H1 (cell line): Measurements from ENCODE around the gene ITPRIPL2. TPM values are rescaled to one million over a fixed set of nuclear protein-coding genes. Genes with fewer than 3 reads are reported as not detected.

Source experiments
- CTCF ChIA-PET: fragments of 300-600 bp; sonication (Branson Sonifier 250); formaldehyde crosslinking; loops from one replicate; lab custom pipeline; 2021; ENCODE audit not compliant: partially characterized antibody; lab: Charles Lee
- POLR2A ChIA-PET: fragments of 300-600 bp; sonication (Branson Sonifier 250); formaldehyde crosslinking; loops from one replicate; lab custom pipeline; 2021; ENCODE audit warnings: inconsistent platforms; ENCODE audit not compliant: partially characterized antibody; lab: Charles Lee
- DNase-seq, 2 experiments: peaks; one replicate each; pipeline versions ENCODE4 v3.0.0 to v3.0.0-alpha.2; 2010 to 2022; ENCODE audit warnings: low spot score in 2 of 2, low read depth in 1 of 2, mixed read lengths in 1 of 2
- FAIRE-seq: peaks from 2 replicates; lab custom pipeline; 2011; peaks lifted over from hg19 to GRCh38; lab: Jason Lieb, UNC
- H2AFZ ChIP-seq: 2 replicates; pipeline ENCODE4 v1.8.1; 2012; ENCODE audit warnings: low read length, inconsistent platforms
- H2AK5ac ChIP-seq: 2 replicates; pipeline ENCODE4 v1.6.1; 2013; ENCODE audit warnings: low read depth, low read length
- H2BK120ac ChIP-seq: replicated peaks from 2 replicates; pipeline ENCODE3; 2013; ENCODE audit warnings: low read depth, low read length, inconsistent platforms
- H2BK12ac ChIP-seq: 2 replicates; pipeline ENCODE4 v1.6.1; 2013; ENCODE audit warnings: low read depth, low read length
- H2BK15ac ChIP-seq: 2 replicates; pipeline ENCODE4 v1.6.1; 2013; ENCODE audit warnings: low read length
- H2BK20ac ChIP-seq: 2 replicates; pipeline ENCODE4 v1.6.1; 2013; ENCODE audit warnings: low read length
- H2BK5ac ChIP-seq: 2 replicates; pipeline ENCODE4 v1.6.1; 2013; ENCODE audit warnings: low read depth, low read length
- H3K14ac ChIP-seq: 2 replicates; pipeline ENCODE4 v1.6.1; 2013; ENCODE audit warnings: inconsistent platforms; ENCODE audit not compliant: insufficient read length
- H3K18ac ChIP-seq: 2 replicates; pipeline ENCODE4 v1.6.1; 2013; ENCODE audit warnings: low read length; ENCODE audit errors: extremely low read depth
- H3K23ac ChIP-seq: 2 replicates; pipeline ENCODE4 v1.6.1; 2013; ENCODE audit warnings: inconsistent platforms; ENCODE audit not compliant: insufficient read length
- H3K23me2 ChIP-seq: 2 replicates; pipeline ENCODE4 v1.6.1; 2013; ENCODE audit warnings: low read depth, low read length
- H3K27ac ChIP-seq: 2 replicates; pipeline ENCODE4 v1.6.1; 2011; ENCODE audit warnings: low read depth, low read length, inconsistent platforms
- H3K27me3 ChIP-seq, 4 experiments: replicated peaks in 1 of 4; 1 replicate in 1 of 4; 2 replicates in 3 of 4; pipeline versions ENCODE4 v1.6.1 to v1.8.1; 2011 to 2013; ENCODE audit warnings: low read length in 3 of 4, mild to moderate bottlenecking in 3 of 4, inconsistent platforms in 2 of 4, mixed read lengths in 2 of 4, moderate library complexity in 1 of 4; ENCODE audit not compliant: control insufficient read depth in 3 of 4, insufficient read depth in 3 of 4; ENCODE audit errors: extremely low read depth in 1 of 4
- H3K36me3 ChIP-seq, 4 experiments: 2 replicates each; pipeline versions ENCODE4 v1.6.1 to v1.8.1; 2011 to 2013; ENCODE audit warnings: mild to moderate bottlenecking in 4 of 4, low read length in 3 of 4, moderate library complexity in 2 of 4, control low read depth in 1 of 4, inconsistent platforms in 1 of 4; ENCODE audit not compliant: insufficient read depth in 4 of 4, control insufficient read depth in 2 of 4
- H3K4ac ChIP-seq: replicated peaks from 2 replicates; pipeline ENCODE3; 2013; ENCODE audit warnings: low read length, low read depth, mixed read lengths, inconsistent platforms; ENCODE audit not compliant: insufficient read length
- H3K4me1 ChIP-seq, 4 experiments: replicated peaks in 1 of 4; 1 replicate in 1 of 4; 2 replicates in 3 of 4; pipeline versions ENCODE4 v1.6.1 to v1.8.1; 2011 to 2013; ENCODE audit warnings: low read length in 3 of 4, inconsistent platforms in 2 of 4, mixed read lengths in 1 of 4; ENCODE audit not compliant: insufficient read depth in 4 of 4, control insufficient read depth in 3 of 4
- H3K4me2 ChIP-seq, 2 experiments: 2 replicates each; pipeline versions ENCODE4 v1.6.1 to v1.8.1; 2011 to 2013; ENCODE audit warnings: low read depth in 2 of 2, low read length in 2 of 2, control low read depth in 1 of 2, inconsistent platforms in 1 of 2, mild to moderate bottlenecking in 1 of 2; ENCODE audit not compliant: insufficient read depth in 1 of 2
- H3K4me3 ChIP-seq, 4 experiments: fragments of 200-600, 300-600 bp in 1 of 4; sonication (generic), shearing (Covaris generic), sonication (Bioruptor Twin) in 1 of 4; 2 replicates each; pipeline versions ENCODE4 v1.5.1 to v1.8.1; 2011 to 2016; ENCODE audit warnings: low read length in 4 of 4, low read depth in 3 of 4, control low read depth in 2 of 4, inconsistent platforms in 2 of 4, mild to moderate bottlenecking in 2 of 4, mixed read lengths in 1 of 4, moderate library complexity in 1 of 4; ENCODE audit not compliant: insufficient read depth in 2 of 4; ENCODE audit errors: extremely low read depth in 1 of 4
- H3K56ac ChIP-seq: replicated peaks from 2 replicates; pipeline ENCODE3; 2013; ENCODE audit warnings: low read depth, mild to moderate bottlenecking, mixed read lengths, low read length, inconsistent platforms; ENCODE audit not compliant: insufficient read length
- H3K79me1 ChIP-seq: 2 replicates; pipeline ENCODE4 v1.6.1; 2013; ENCODE audit warnings: low read depth, low read length, control low read depth
- H3K79me2 ChIP-seq, 2 experiments: 2 replicates each; pipeline versions ENCODE4 v1.6.1 to v1.8.1; 2012 to 2013; ENCODE audit warnings: low read length in 2 of 2, mild to moderate bottlenecking in 2 of 2, inconsistent platforms in 1 of 2; ENCODE audit not compliant: insufficient read depth in 2 of 2, control insufficient read depth in 1 of 2
- H3K9ac ChIP-seq, 4 experiments: replicated peaks in 1 of 4; 1 replicate in 1 of 4; 2 replicates in 3 of 4; pipeline versions ENCODE4 v1.6.1 to v1.8.1; 2011 to 2013; ENCODE audit warnings: low read depth in 3 of 4, low read length in 3 of 4, control low read depth in 2 of 4, mild to moderate bottlenecking in 2 of 4, moderate library complexity in 2 of 4, inconsistent platforms in 1 of 4; ENCODE audit errors: extremely low read depth in 1 of 4
- H3K9me3 ChIP-seq, 2 experiments: 2 replicates each; pipeline versions ENCODE4 v1.6.1 to v1.8.1; 2012 to 2013; ENCODE audit warnings: mild to moderate bottlenecking in 2 of 2, moderate library complexity in 2 of 2, control low read depth in 1 of 2, inconsistent platforms in 1 of 2, low read depth in 1 of 2, low read length in 1 of 2, mixed read lengths in 1 of 2; ENCODE audit not compliant: insufficient read depth in 2 of 2
- H4K20me1 ChIP-seq, 2 experiments: replicated peaks in 1 of 2; 2 replicates each; pipeline versions ENCODE3 to v1.8.1; 2011 to 2013; ENCODE audit warnings: inconsistent platforms in 2 of 2, low read length in 2 of 2, mild to moderate bottlenecking in 1 of 2; ENCODE audit not compliant: insufficient read depth in 2 of 2, control insufficient read depth in 1 of 2
- H4K5ac ChIP-seq: 2 replicates; pipeline ENCODE4 v1.6.1; 2013; ENCODE audit warnings: low read length, low read depth, mixed read lengths, inconsistent platforms; ENCODE audit not compliant: insufficient read length
- H4K8ac ChIP-seq: 2 replicates; pipeline ENCODE4 v1.8.0; 2013; ENCODE audit warnings: mild to moderate bottlenecking, moderate library complexity, low read length, inconsistent platforms; ENCODE audit not compliant: insufficient read depth; ENCODE audit errors: extremely low read depth
- H4K91ac ChIP-seq: replicated peaks from 2 replicates; pipeline ENCODE3; 2013; ENCODE audit warnings: low read length, mixed read lengths, inconsistent platforms; ENCODE audit not compliant: insufficient read length
- ASH2L ChIP-seq: fragments of 200-600, 300-600 bp; sonication (generic); IDR thresholded peaks from one replicate; pipeline ENCODE4 v1.7.1; 2017; ENCODE audit warnings: low read length
- BACH1 ChIP-seq: IDR thresholded peaks from 2 replicates; pipeline ENCODE4 v1.6.1; 2012; ENCODE audit warnings: low read length, improper control_type of control experiment
- HDAC6 ChIP-seq: IDR thresholded peaks from one replicate; pipeline ENCODE4 v1.7.1; 2012; ENCODE audit warnings: low read depth, mild to moderate bottlenecking, inconsistent platforms, low read length, moderate library complexity
- NANOG ChIP-seq: IDR thresholded peaks from 2 replicates; pipeline ENCODE4 v1.6.1; 2011; ENCODE audit warnings: low read length, low read depth, mild to moderate bottlenecking, inconsistent platforms; ENCODE audit not compliant: insufficient read depth, poor library complexity, severe bottlenecking
- POLR2AphosphoS5 ChIP-seq: IDR thresholded peaks from 2 replicates; pipeline ENCODE4 v1.6.1; 2011; ENCODE audit warnings: low read depth, low read length
- RFX5 ChIP-seq: IDR thresholded peaks from 2 replicates; pipeline ENCODE4 v1.6.1; 2011; ENCODE audit warnings: low read depth, low read length, improper control_type of control experiment, borderline replicate concordance
- RXRA ChIP-seq: IDR thresholded peaks from 2 replicates; pipeline ENCODE4 v1.6.1; 2011; ENCODE audit warnings: low read depth, mild to moderate bottlenecking, low read length, moderate library complexity; ENCODE audit not compliant: insufficient read depth
- SAP30 ChIP-seq: fragments of 300-600 bp; sonication (generic); IDR thresholded peaks from 2 replicates; pipeline ENCODE4 v1.7.1; 2012; ENCODE audit warnings: low read length, moderate library complexity, mild to moderate bottlenecking, inconsistent platforms; ENCODE audit not compliant: insufficient read depth, insufficient replicate concordance
- SUZ12 ChIP-seq: fragments of 200-600 bp; sonication (generic); IDR thresholded peaks from 2 replicates; pipeline ENCODE4 v1.6.1; 2012; ENCODE audit warnings: mild to moderate bottlenecking, inconsistent platforms, low read length, moderate library complexity, mixed read lengths
- TAF7 ChIP-seq: optimal IDR thresholded peaks from 2 replicates; pipeline ENCODE3; 2011; ENCODE audit warnings: low read depth, mild to moderate bottlenecking, inconsistent platforms, low read length, moderate library complexity, borderline replicate concordance
- WGBS, 2 experiments: shearing (Covaris generic) in 1 of 2; methylation state at CpG; one replicate each; pipeline versions ENCODE4 v1.1.6 to v1.1.7; 2013 to 2015; ENCODE audit warnings: low lambda C conversion rate in 2 of 2, mixed read lengths in 2 of 2, inconsistent platforms in 1 of 2, low coverage in 1 of 2, missing lambda C conversion rate in 1 of 2; ENCODE audit not compliant: insufficient replicate concordance in 2 of 2, insufficient coverage in 1 of 2, insufficient read length in 1 of 2; ENCODE audit errors: extremely low coverage in 1 of 2, missing lambda C conversion rate in 1 of 2; 5-methylcytosine and 5-hydroxymethylcytosine counted together
- polyA plus RNA-seq, 7 experiments: library from polyadenylated mRNA; depleted of rRNA in 3 of 7; stranded (reverse) in 5 of 7; unstranded in 2 of 7; fragments of >200 nt in 5 of 7; fragments of 200-250 nt in 2 of 7; gene quantifications; 1 replicate in 5 of 7; 2 replicates in 1 of 7; 4 replicates in 1 of 7; pipeline versions ENCODE4 v1.2.1 to v1.2.3, GENCODE V29; 2011 to 2013; ENCODE audit warnings: missing spikeins in 2 of 7, mixed read lengths in 2 of 7
- total RNA-seq: library from RNA; stranded (reverse); fragmentation: NEBNext Ultra II Directional; extraction: Animal tissue kit (Norgen Biotek cat#: 25700); gene quantifications from 2 replicates; pipeline ENCODE4 v1.2.1, GENCODE V29; 2021

The ITPRIPL2 gene
- total and polyA plus RNA-seq, 2 of the 8 experiments (the other 6 are each of a cell fraction or from before 2014, with no cell fraction given) = 1.1 to 3.4 TPM

- Histone ChIP-seq H3K14ac (no peak overlapping the region), H3K23ac (no peak overlapping the region), H3K4ac (no peak overlapping the region), H4K20me1 (no peaks in the 10 kb centered on the region), H2BK12ac (no peak overlapping the region), H4K91ac (no peak overlapping the region), H2BK20ac (no peak overlapping the region), H3K27me3 (peaks cover 0 to 12% (median 6%) of the 10 kb centered on the region in 4 experiments; a peak in 6 of 7 replicates), H2AFZ (no peak overlapping the region), H2BK120ac (no peak overlapping the region), H3K9ac (no peak overlapping the region), H3K79me2 (no peaks in the 10 kb centered on the region), H3K4me3 (no peak overlapping the region), H3K4me1 (peaks cover 0 to 1% (median under 1%) of the 10 kb centered on the region in 4 experiments; a peak in 3 of 7 replicates), H4K8ac (no peak overlapping the region), H3K27ac (no peak overlapping the region), H3K36me3 (no peaks in the 10 kb centered on the region), H3K79me1 (no peaks in the 10 kb centered on the region), H3K23me2 (peaks cover 3% of the 10 kb centered on the region; the same call in 1 of the 2 replicates), H4K5ac (no peak overlapping the region), H3K4me2 (no peak overlapping the region), H3K18ac (no peak overlapping the region), H3K9me3 (no peaks in the 10 kb centered on the region), H2BK15ac (no peak overlapping the region), H3K56ac (no peak overlapping the region), H2BK5ac (no peak overlapping the region), H2AK5ac (no peak overlapping the region)
- CTCF ChIA-PET = interaction anchor here (0.6 to 3.0 kb wide), 4 partner anchors 12 to 199 kb away, joined by 3 to 19 read pairs (median 3); no protein-coding TSS in a partner anchor
- POLR2A ChIA-PET = no interaction called here
- no peak for DNase-seq
- 75% methylated on average over 4 of the region's 4 CpGs; no CpG with 5 or more reads in 1 of the 2 experiments for WGBS, 2 experiments
- TF ChIP-seq SUZ12 (no peak), TAF7 (no peak), BACH1 (no peak), SAP30 (no peak), ASH2L (no peak), RFX5 (no peak), RXRA (no peak), HDAC6 (no peak), POLR2AphosphoS5 (no peak), NANOG (no peak)
- no peak for FAIRE-seq
These were observed 50.5 kb downstream of the ITPRIPL2 start for GRCh38 chr16:19164285-19164684.
